GM21576 (cell line): ENCODE measurements around the gene ZNF708.
"Not testable (repeated sequence)": the region's sequence is repeated elsewhere in the genome, so short reads cannot be mapped to it uniquely, and the experiment has no call there.

Experiments
- ATAC-seq: cut with Tn5 transposase; IDR thresholded peaks from one replicate; pipeline ENCODE4 v1.9.1; 2021; ENCODE audit warnings: mild to moderate bottlenecking, moderate library complexity; ENCODE audit not compliant: unreplicated experiment

Gene ZNF708

DNA sequence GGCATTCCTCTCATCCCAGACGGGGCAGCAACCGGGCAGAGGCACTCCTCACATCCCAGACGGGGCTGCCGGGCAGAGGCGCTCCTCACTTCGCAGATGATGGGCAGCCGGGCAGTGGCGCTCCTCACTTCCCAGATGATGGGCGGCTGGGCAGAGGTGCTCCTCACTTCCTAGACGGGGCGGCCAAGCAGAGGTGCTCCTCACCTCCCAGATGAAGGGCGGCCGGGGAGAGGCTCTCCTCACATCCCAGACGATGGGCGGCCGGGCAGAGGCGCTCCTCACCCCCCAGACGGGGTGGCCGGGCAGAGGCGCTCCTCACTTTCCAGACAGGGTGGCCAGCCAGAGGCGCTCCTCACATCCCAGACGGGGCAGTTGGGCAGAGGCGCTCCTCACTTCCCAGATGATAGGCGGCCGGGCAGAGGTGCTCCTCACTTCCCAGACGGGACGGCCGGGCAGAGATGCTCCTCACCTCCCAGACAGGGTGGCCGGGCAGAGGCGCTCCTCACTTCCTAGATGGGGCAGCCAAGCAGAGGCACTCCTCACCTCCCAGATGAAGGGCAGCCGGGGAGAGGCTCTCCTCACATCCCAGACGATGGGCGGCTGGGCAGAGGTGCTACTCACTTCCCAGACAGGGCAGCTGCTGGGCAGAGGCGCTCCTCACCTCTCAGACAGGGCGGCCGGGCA, 68.9 kb downstream of the ZNF708 start:
- ATAC-seq: no peak

DNA sequence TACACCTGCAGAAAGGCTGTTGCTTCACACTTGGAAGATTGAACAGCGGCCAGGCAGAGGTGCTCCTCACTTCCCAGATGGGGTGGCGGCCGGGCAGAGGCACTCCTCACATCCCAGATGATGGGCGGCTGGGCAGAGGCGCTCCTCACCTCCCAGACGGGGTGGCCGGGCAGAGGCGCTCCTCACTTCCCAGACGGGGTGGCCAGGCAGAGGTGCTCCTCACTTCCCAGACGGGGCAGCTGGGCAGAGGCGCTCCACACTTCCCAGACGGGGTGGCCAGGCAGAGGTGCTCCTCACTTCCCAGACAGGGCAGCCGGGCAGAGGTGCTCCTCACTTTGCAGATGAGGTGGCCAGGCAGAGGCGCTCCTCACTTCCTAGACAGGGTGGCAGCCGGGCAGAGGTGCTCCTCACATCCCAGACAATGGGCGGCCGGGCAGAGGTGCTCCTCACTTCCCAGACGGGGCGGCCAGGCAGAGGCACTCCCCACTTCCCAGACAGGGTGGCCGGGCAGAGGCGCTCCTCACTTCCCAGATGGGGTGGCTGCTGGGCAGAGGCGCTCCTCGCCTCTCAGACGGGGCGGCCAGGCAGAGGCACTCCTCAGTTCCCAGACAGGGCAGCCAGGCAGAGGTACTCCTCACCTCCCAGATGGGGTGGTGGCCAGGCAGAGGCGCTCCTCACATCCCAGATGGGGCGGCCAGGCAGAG, 69.6 kb downstream of the ZNF708 start:
- not testable (repeated sequence) for ATAC-seq

DNA sequence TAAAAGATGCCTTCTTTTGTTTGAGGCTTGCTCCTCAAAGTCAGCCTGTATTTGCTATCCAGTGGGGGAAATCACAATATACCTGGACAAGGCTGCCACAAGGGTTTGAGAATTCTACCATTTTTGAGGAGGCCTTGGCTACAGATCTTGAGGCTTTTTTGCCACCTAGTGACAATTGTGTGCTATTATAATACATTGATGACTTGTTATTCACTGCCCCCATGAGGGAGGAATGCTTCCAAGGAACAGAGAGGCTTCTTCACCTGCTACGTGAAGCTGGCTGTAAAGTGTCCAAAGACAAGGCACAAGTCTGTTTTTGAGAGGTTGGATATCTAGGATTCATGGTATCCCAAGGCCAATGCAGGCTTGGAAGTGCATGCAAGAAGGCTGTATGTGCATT, 72.5 kb downstream of the ZNF708 start:
- no peak for ATAC-seq
